Cardiac septum (tissue), 1 donor: ENCODE results near the gene CENPI. TPM values are rescaled to one million over a fixed set of nuclear protein-coding genes. Genes with fewer than 3 reads are reported as not detected.

ENCODE experiments used
- total RNA-seq: library from RNA; stranded (reverse); fragmentation: NEBNext Ultra II Directional; extraction: Animal tissue kit (Norgen Biotek cat#: 25700); gene quantifications from one replicate; pipeline ENCODE4 v1.2.1, GENCODE V29; 2021
- donor health status: DM: no; HTN: no; CAD: no.

CENPI gene
- total RNA-seq, 1 donor from 2014 or later = 0.46 TPM

Other genes starting within 250 kb of the CENPI start
- gene NOX1, start 223.8 kb upstream of the CENPI start, total RNA-seq = not detected
- 0.11 TPM for gene XKRX, start 169.3 kb upstream of the CENPI start, total RNA-seq
- not detected for gene ARL13A, start 128.5 kb upstream of the CENPI start, total RNA-seq
- gene TRMT2B, start 46.1 kb upstream of the CENPI start, total RNA-seq = 14.1 TPM
- gene TMEM35A, start 19.3 kb upstream of the CENPI start, total RNA-seq = 0.11 TPM
- gene DRP2, start 121.6 kb downstream of the CENPI start, total RNA-seq = not detected
- gene TAF7L, start 193.1 kb downstream of the CENPI start, total RNA-seq = not detected